ENCODE results near the gene CDKN1A.

CDKN1A gene

DNA sequence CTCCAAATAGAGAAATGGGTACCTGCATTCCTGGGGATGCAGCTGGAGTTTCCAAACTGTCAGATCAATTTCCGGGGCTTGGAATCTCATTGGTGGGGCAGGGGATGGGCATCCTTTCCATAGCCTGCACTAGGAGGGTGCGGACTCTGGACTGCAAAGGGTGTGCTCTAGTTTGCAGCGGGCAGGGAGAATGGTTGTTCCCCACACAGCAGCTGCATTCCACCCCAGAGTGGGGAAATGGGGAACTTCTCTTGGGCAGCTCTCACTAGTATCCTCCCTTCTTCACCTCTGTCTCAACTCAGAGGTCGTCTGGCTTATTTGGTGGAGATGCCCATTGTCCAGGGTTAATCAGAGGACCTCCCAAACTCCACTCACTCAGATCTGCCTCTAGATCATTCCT lies 34.5 kb upstream of the CDKN1A start:
- no peak overlapping the region for H2AFZ ChIP-seq (ENCODE audit: low read depth)
- H3K27me3 ChIP-seq (ENCODE audit: insufficient read depth, low read depth), result no peaks in the 10 kb centered on the region
- no peaks in the 10 kb centered on the region for H4K20me1 ChIP-seq (ENCODE audit: insufficient read depth)
- H3K36me3 ChIP-seq (ENCODE audit: insufficient read depth), result no peaks in the 10 kb centered on the region
- no peak overlapping the region for H3K4me2 ChIP-seq
- no peaks in the 10 kb centered on the region for H3K79me2 ChIP-seq (ENCODE audit: insufficient read depth, low read depth)
- H3K4me1 ChIP-seq (ENCODE audit: low read depth, poor library complexity, severe bottlenecking), result no peaks in the 10 kb centered on the region
- TF ChIP-seq, protein P1, sequence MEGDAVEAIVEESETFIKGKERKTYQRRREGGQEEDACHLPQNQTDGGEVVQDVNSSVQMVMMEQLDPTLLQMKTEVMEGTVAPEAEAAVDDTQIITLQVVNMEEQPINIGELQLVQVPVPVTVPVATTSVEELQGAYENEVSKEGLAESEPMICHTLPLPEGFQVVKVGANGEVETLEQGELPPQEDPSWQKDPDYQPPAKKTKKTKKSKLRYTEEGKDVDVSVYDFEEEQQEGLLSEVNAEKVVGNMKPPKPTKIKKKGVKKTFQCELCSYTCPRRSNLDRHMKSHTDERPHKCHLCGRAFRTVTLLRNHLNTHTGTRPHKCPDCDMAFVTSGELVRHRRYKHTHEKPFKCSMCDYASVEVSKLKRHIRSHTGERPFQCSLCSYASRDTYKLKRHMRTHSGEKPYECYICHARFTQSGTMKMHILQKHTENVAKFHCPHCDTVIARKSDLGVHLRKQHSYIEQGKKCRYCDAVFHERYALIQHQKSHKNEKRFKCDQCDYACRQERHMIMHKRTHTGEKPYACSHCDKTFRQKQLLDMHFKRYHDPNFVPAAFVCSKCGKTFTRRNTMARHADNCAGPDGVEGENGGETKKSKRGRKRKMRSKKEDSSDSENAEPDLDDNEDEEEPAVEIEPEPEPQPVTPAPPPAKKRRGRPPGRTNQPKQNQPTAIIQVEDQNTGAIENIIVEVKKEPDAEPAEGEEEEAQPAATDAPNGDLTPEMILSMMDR (conservative IDR thresholded peaks at IDR 0.05; ENCODE audit: low read depth, low read length), result no peak
- H3K4me3 ChIP-seq (IDR thresholded peaks at IDR 0.05; ENCODE audit: insufficient read depth, low read depth, low read length), result no peak overlapping the region
- H3K9ac ChIP-seq, result no peak overlapping the region
- no peak overlapping the region for H3K27ac ChIP-seq

- TF ChIP-seq, protein P1 (conservative IDR thresholded peaks at IDR 0.05; ENCODE audit: low read depth, low read length), result no peak
- H3K27ac ChIP-seq, result no peak overlapping the region
- H3K4me1 ChIP-seq (ENCODE audit: low read depth, poor library complexity, severe bottlenecking), result no peaks in the 10 kb centered on the region
- H2AFZ ChIP-seq (ENCODE audit: low read depth), result no peak overlapping the region
- no peaks in the 10 kb centered on the region for H3K79me2 ChIP-seq (ENCODE audit: insufficient read depth, low read depth)
- H4K20me1 ChIP-seq (ENCODE audit: insufficient read depth), result no peaks in the 10 kb centered on the region
- no peak overlapping the region for H3K9ac ChIP-seq
- no peaks in the 10 kb centered on the region for H3K36me3 ChIP-seq (ENCODE audit: insufficient read depth)
- H3K4me3 ChIP-seq (IDR thresholded peaks at IDR 0.05; ENCODE audit: insufficient read depth, low read depth, low read length), result no peak overlapping the region
- H3K4me2 ChIP-seq, result no peak overlapping the region
- no peaks in the 10 kb centered on the region for H3K27me3 ChIP-seq (ENCODE audit: insufficient read depth, low read depth)
Observed at GRCh38 chr6:36649086-36649485, 29.4 kb upstream of the CDKN1A start.

GRCh38 chr6:36649701-36650484 lies 28.6 kb upstream of the CDKN1A start:
- H3K9ac ChIP-seq, result no peak overlapping the region
- no peaks in the 10 kb centered on the region for H3K27me3 ChIP-seq (ENCODE audit: insufficient read depth, low read depth)
- H3K4me2 ChIP-seq, result no peak overlapping the region
- no peak overlapping the region for H2AFZ ChIP-seq (ENCODE audit: low read depth)
- no peaks in the 10 kb centered on the region for H3K4me1 ChIP-seq (ENCODE audit: low read depth, poor library complexity, severe bottlenecking)
- H3K79me2 ChIP-seq (ENCODE audit: insufficient read depth, low read depth), result no peaks in the 10 kb centered on the region
- H3K4me3 ChIP-seq (IDR thresholded peaks at IDR 0.05; ENCODE audit: insufficient read depth, low read depth, low read length), result no peak overlapping the region
- TF ChIP-seq, protein P1 (conservative IDR thresholded peaks at IDR 0.05; ENCODE audit: low read depth, low read length), result no peak
- H3K27ac ChIP-seq, result no peak overlapping the region
- no peaks in the 10 kb centered on the region for H3K36me3 ChIP-seq (ENCODE audit: insufficient read depth)
- no peaks in the 10 kb centered on the region for H4K20me1 ChIP-seq (ENCODE audit: insufficient read depth)

DNA sequence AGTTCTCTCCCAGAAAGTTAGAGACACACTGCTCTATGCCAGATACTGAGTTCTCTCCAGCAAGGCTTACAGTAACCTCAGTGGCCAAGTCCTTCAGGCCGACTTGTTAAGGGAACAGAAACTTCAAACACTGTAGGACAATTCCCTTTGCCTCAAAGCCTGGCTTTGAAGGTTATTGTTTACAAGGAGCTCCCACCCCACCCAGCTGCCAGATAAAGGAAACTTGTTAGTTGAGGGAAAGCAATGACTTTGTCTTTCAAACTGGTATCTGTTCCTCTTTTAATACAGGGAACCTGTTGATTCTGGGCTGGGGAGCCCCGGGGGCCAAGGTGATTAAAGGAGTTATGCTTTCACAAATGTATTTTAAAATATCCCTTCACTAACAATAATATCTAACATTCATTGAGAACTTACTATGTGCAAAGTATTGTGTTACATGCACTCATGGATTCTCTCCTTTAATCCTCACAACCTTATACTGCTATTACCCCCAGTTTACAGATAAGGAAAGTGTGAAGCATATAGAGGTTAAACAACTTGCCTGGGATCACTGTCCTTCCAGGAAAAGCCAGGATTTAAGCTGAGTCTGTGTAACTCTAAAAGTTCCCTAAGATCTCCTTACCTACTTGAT lies 27.6 kb upstream of the CDKN1A start:
- TF ChIP-seq, protein P1 (conservative IDR thresholded peaks at IDR 0.05; ENCODE audit: low read depth, low read length), result no peak
- no peak overlapping the region for H3K4me2 ChIP-seq

More for the DNA sequence above, 27.6 kb upstream of the CDKN1A start:
- no peak overlapping the region for H3K4me3 ChIP-seq (IDR thresholded peaks at IDR 0.05; ENCODE audit: insufficient read depth, low read depth, low read length)
- H3K9ac ChIP-seq, result no peak overlapping the region
- no peaks in the 10 kb centered on the region for H3K79me2 ChIP-seq (ENCODE audit: insufficient read depth, low read depth)
- no peaks in the 10 kb centered on the region for H4K20me1 ChIP-seq (ENCODE audit: insufficient read depth)
- H3K27ac ChIP-seq, result no peak overlapping the region
- no peaks in the 10 kb centered on the region for H3K4me1 ChIP-seq (ENCODE audit: low read depth, poor library complexity, severe bottlenecking)
- no peak overlapping the region for H2AFZ ChIP-seq (ENCODE audit: low read depth)
- no peaks in the 10 kb centered on the region for H3K36me3 ChIP-seq (ENCODE audit: insufficient read depth)
- H3K27me3 ChIP-seq (ENCODE audit: insufficient read depth, low read depth), result no peaks in the 10 kb centered on the region
